Psoas muscle (tissue), 8 donors: ENCODE measurements around the gene DENND1A. TPM values are rescaled to one million over a fixed set of nuclear protein-coding genes. Genes with fewer than 3 reads are reported as not detected.

Source experiments
- ATAC-seq, 4 donors: fragments of 200-7000 bp; cut with Tn5 transposase; one replicate each; pipeline ENCODE4 v1.9.1; 2020; ENCODE audit warnings: moderate library complexity in 3 of 4, mild to moderate bottlenecking in 2 of 4
- DNase-seq, 2 donors: peaks; one replicate each; pipeline ENCODE4 v3.0.0-alpha.2; 2020
- H3K27ac ChIP-seq: fragments of 200-600 bp; one replicate; pipeline ENCODE4 v1.8.0; 2022
- H3K27me3 ChIP-seq, 3 donors: fragments of 200-600 bp in 1 of 3; one replicate each; pipeline versions ENCODE4 v1.6.1 to v1.8.0; 2013 to 2022; ENCODE audit warnings: low read length in 2 of 3, mild to moderate bottlenecking in 2 of 3, moderate library complexity in 1 of 3; ENCODE audit not compliant: insufficient read depth in 3 of 3
- H3K36me3 ChIP-seq, 2 donors: fragments of 200-600 bp in 1 of 2; one replicate each; pipeline versions ENCODE4 v1.6.1 to v1.8.0; 2013 to 2022; ENCODE audit warnings: low read depth in 1 of 2, mild to moderate bottlenecking in 1 of 2, moderate library complexity in 1 of 2; ENCODE audit not compliant: insufficient read depth in 1 of 2
- H3K4me1 ChIP-seq: fragments of 200-600 bp; one replicate; pipeline ENCODE4 v1.8.0; 2022
- H3K4me3 ChIP-seq: fragments of 200-600 bp; one replicate; pipeline ENCODE4 v1.8.0; 2022; ENCODE audit warnings: mild to moderate bottlenecking
- H3K9me3 ChIP-seq: fragments of 200-600 bp; one replicate; pipeline ENCODE4 v1.8.0; 2022
- CTCF ChIP-seq: fragments of 200-600 bp; IDR thresholded peaks from one replicate; pipeline ENCODE4 v1.8.0; 2022; ENCODE audit warnings: antibody characterized with exemption
- WGBS, 3 donors: extraction: QIAGEN DNeasy Blood & Tissue Kit; methylation state at CpG; one replicate each; pipeline versions ENCODE4 v1.1.6 to v1.1.7; 2013; 5-methylcytosine and 5-hydroxymethylcytosine counted together
- intact Hi-C, 2 donors: fragments of 100-400 bp; cut with DNase I; formaldehyde crosslinking; loops; one replicate each; pipeline versions ENCODE4 v1.11.0 to v1.14.2; 2022
- polyA plus RNA-seq, 3 donors: library from polyadenylated mRNA; stranded (reverse); fragments of 200-250 nt; gene quantifications; one replicate each; pipeline ENCODE4 v1.2.3, GENCODE V29; 2013
- total RNA-seq, 4 donors: library from RNA; stranded (reverse); fragmentation: NEBNext Ultra II Directional in 2 of 4; extraction: Animal tissue kit (Norgen Biotek cat#: 25700) in 2 of 4; gene quantifications; one replicate each; pipeline versions ENCODE4 v1.2.1 to v1.2.4, GENCODE V29; 2021 to 2023
- donor health status: healthy with polysubstance abuse.
- donor health status: DM: no; HTN: no; CAD: no; lungs with moderate emphysema.
- donor health status: Bipolar disorder and iron deficiency.
- donor health status: healthy.
- donor health status: DM: yes; HTN: yes; CAD: no.
- donor health status: DM: no; HTN: no; CAD: no.
- donor health status: DM: no; HTN: no; CAD: no.
- donor health status: DM: yes; HTN: yes; CAD: no.

The DENND1A gene
- total and polyA plus RNA-seq, 7 donors: 6.1 to 17.3 (median 13.9) TPM

- TF ChIP-seq CTCF: no peak
- H3K9me3 ChIP-seq: no peaks in the 10 kb centered on the region
- H3K4me3 ChIP-seq: no peak overlapping the region
- ATAC-seq (no peak), DNase-seq (no peak)
- no peaks in the 10 kb centered on the region for H3K36me3 ChIP-seq
- intact Hi-C loops: no loop called here
- H3K4me1 ChIP-seq: peaks cover 16% of the 10 kb centered on the region
- 91 to 94% (median 93%) methylated on average over 3 of the region's 3 CpGs for WGBS, 3 donors
- H3K27ac ChIP-seq: no peak overlapping the region
- no peaks in the 10 kb centered on the region for H3K27me3 ChIP-seq
Measured at GRCh38 chr9:123695386-123695785, 234.5 kb downstream of the DENND1A start.

- H3K36me3 ChIP-seq: no peaks in the 10 kb centered on the region
- no peak overlapping the region for H3K27ac ChIP-seq
- H3K4me1 ChIP-seq: peaks cover 30% of the 10 kb centered on the region
- WGBS, 3 donors: 81 to 88% (median 84%) methylated on average over 3 of the region's 3 CpGs
- DNase-seq: no peak
- no peak for TF ChIP-seq CTCF
- H3K9me3 ChIP-seq: no peaks in the 10 kb centered on the region
- ATAC-seq: no peak
- intact Hi-C loops: no loop called here
- no peak overlapping the region for H3K4me3 ChIP-seq
- H3K27me3 ChIP-seq: no peaks in the 10 kb centered on the region
Measured at GRCh38 chr9:123691765-123692303, 238.1 kb downstream of the DENND1A start.

GRCh38 chr9:123689701-123690428 is 240.1 kb downstream of the DENND1A start:
- intact Hi-C loops: no loop called here
- 67 to 87% (median 83%) methylated on average over 5 of the region's 5 CpGs for WGBS, 3 donors
- Histone ChIP-seq H3K27ac (no peak overlapping the region), H3K4me3 (no peak overlapping the region), H3K27me3 (no peaks in the 10 kb centered on the region), H3K9me3 (no peaks in the 10 kb centered on the region), H3K4me1 (peaks cover 32% of the 10 kb centered on the region), H3K36me3 (no peaks in the 10 kb centered on the region)
- no peak for TF ChIP-seq CTCF
- peak in 3 of 4 donors; percentile 32 to 47 (median 45) for ATAC-seq
- no peak for DNase-seq

GRCh38 chr9:123687246-123687751 is 242.6 kb downstream of the DENND1A start:
- peak overlapping the region; percentile 48 for H3K27ac ChIP-seq
- ATAC-seq (peak in 3 of 4 donors; percentile 48 to 67 (median 49)), DNase-seq (no peak)
- intact Hi-C loops: no loop called here
- peak overlapping the region; percentile 29 for H3K4me3 ChIP-seq
- WGBS, 3 donors: 19 to 29% (median 21%) methylated on average over 6 of the region's 6 CpGs
- no peak for TF ChIP-seq CTCF
- H3K4me1 ChIP-seq: peaks cover 32% of the 10 kb centered on the region
- no peaks in the 10 kb centered on the region for H3K9me3 ChIP-seq
- H3K27me3 ChIP-seq: no peaks in the 10 kb centered on the region
- no peaks in the 10 kb centered on the region for H3K36me3 ChIP-seq
